IPS-11a (cell line): ENCODE data around the gene FXYD1.

Experiments used
- H3K4me3 ChIP-seq: one replicate; pipeline ENCODE4 v1.5.1; 2013; ENCODE audit warnings: low read depth, low read length, control low read depth

FXYD1 gene

GRCh38 chr19:35184267-35184666, 45.6 kb downstream of the FXYD1 start:
- H3K4me3 ChIP-seq, result no peak overlapping the region

- H3K4me3 ChIP-seq, result no peak overlapping the region
Observed at GRCh38 chr19:35184884-35185283, 46.3 kb downstream of the FXYD1 start.
